OCI-LY1 (cell line): Measurements from ENCODE around the gene SHC4.

Source experiments
- CTCF ChIP-seq: fragments of 200-600 bp; sonication (generic), shearing (Covaris generic); IDR thresholded peaks from 2 replicates; pipeline ENCODE4 v1.5.1; 2017; ENCODE audit warnings: mild to moderate bottlenecking, antibody characterized with exemption, low read length, moderate library complexity, mixed read lengths
- EZH2 ChIP-seq: fragments of 200-600 bp; sonication (generic), shearing (Covaris generic); IDR thresholded peaks from 2 replicates; pipeline ENCODE4 v1.8.0; 2017; ENCODE audit warnings: borderline replicate concordance, mixed run types, mild to moderate bottlenecking, antibody characterized with exemption, low read length, moderate library complexity, mixed read lengths

GRCh38 chr15:48940508-48940907, 23.2 kb downstream of the SHC4 start:
- TF ChIP-seq CTCF (no peak), EZH2 (no peak)
